GM19328 (cell line): ENCODE results near the gene MICOS13.
"Not testable (repeated sequence)": the region's sequence is repeated elsewhere in the genome, so short reads cannot be mapped to it uniquely, and the experiment has no call there.

Experiments used
- ATAC-seq: cut with Tn5 transposase; IDR thresholded peaks from one replicate; pipeline ENCODE4 v1.9.1; 2021; ENCODE audit warnings: mild to moderate bottlenecking, moderate library complexity; ENCODE audit not compliant: unreplicated experiment

Gene MICOS13

GRCh38 chr19:5680437-5681368 is at the start of gene MICOS13, which contains the start of gene HSD11B1L:
Gene MICOS13, minus strand, starts transcription at chr19:5680516. Its CDS starts 30 bp downstream, at chr19:5680486.
Gene HSD11B1L, plus strand, starts transcription at chr19:5681027. Its CDS starts 3,806 bp downstream, at chr19:5684833.
- ATAC-seq, result peak; percentile 85

- ATAC-seq, result no peak
These were observed 47.2 kb upstream of the MICOS13 start for GRCh38 chr19:5727453-5728050.

- peak; percentile 88 for ATAC-seq
These were observed 39.9 kb upstream of the MICOS13 start, which contains the start of the genes CATSPERD and LONP1 for GRCh38 chr19:5719961-5720790. Gene CATSPERD, plus strand, starts transcription at chr19:5720637. Its CDS starts 101 bp downstream, at chr19:5720738. Gene LONP1, minus strand, starts transcription at chr19:5720146. Its CDS starts 14 bp downstream, at chr19:5720132.

GRCh38 chr19:5719274-5719960 is 39.1 kb upstream of the MICOS13 start:
- no peak for ATAC-seq

GRCh38 chr19:5718579-5719273 is 38.4 kb upstream of the MICOS13 start:
- no peak for ATAC-seq

- no peak for ATAC-seq
These were observed 37.8 kb upstream of the MICOS13 start for GRCh38 chr19:5718037-5718578.

- ATAC-seq, result no peak
These were observed 37.1 kb upstream of the MICOS13 start for GRCh38 chr19:5717215-5717935.

- ATAC-seq, result no peak
These were observed 34.5 kb upstream of the MICOS13 start for GRCh38 chr19:5714816-5715215.

- no peak for ATAC-seq
These were observed 32.9 kb upstream of the MICOS13 start for GRCh38 chr19:5713228-5713627.

GRCh38 chr19:5711713-5712161 is 31.4 kb upstream of the MICOS13 start:
- no peak for ATAC-seq

- no peak for ATAC-seq
These were observed 30.7 kb upstream of the MICOS13 start for GRCh38 chr19:5711025-5711424.

- ATAC-seq, result no peak
These were observed 27.6 kb upstream of the MICOS13 start for GRCh38 chr19:5707576-5708575.

GRCh38 chr19:5706876-5707573 is 26.7 kb upstream of the MICOS13 start:
- ATAC-seq, result no peak

GRCh38 chr19:5705552-5705951 is 25.2 kb upstream of the MICOS13 start:
- ATAC-seq, result no peak

- no peak for ATAC-seq
These were observed 23.8 kb upstream of the MICOS13 start for GRCh38 chr19:5703819-5704818.

- ATAC-seq, result not testable (repeated sequence)
These were observed 21.7 kb upstream of the MICOS13 start for GRCh38 chr19:5702053-5702410.
